ENCODE data around the gene ATL2.

DNA sequence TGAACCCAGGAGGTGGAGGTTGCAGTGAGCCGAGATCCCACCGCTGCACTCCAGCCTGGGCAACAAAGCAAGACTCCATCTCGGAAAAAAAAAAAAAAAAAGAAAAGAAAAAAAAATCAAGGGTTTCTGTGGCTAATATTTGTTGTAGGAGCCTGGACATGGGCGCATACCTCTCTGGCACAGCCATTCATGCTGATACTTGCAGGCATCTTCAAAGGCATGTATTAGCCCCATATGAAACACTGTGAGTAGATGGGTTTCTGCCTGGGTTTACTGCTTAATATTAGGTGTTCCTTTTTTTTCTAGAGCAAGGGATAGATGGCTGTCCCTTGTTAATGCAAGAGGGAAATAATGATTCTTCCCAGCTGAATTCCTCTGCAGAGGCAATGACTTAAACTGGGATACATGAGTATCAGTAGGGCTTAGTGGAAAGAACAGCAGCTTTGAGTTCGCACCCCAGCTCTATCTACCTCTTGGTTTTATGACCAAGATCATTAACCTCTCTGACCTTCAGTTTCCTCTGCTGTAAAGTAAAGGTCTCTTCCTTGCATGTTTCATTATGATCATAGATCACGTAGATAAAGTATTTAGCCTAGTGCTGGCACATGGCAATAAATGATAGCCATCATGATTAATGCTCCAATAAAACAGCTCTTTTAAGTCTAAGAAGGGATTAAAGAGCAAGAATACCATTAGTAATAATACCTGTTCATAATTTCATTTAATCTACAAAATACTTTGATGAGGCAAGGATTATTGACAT is 4.5 kb upstream of the ATL2 start:
- TF ChIP-seq POLR2A (IDR thresholded peaks at IDR 0.05; ENCODE audit: control extremely low read depth in 1 of 2, low read depth in 2 of 2, low read length in 2 of 2) (no peak), BACH1 (IDR thresholded peaks at IDR 0.05; ENCODE audit: low read length) (no peak), HDAC2 (IDR thresholded peaks at IDR 0.05; ENCODE audit: borderline replicate concordance in 1 of 2, low read depth in 2 of 2, low read length in 2 of 2) (no peak), TEAD4 (IDR thresholded peaks at IDR 0.05; ENCODE audit: low read depth, low read length) (no peak), POLR2AphosphoS5 (IDR thresholded peaks at IDR 0.05; ENCODE audit: low read depth, low read length) (no peak), EZH2 (IDR thresholded peaks at IDR 0.05; ENCODE audit: low read depth, low read length, severe bottlenecking) (no peak), EP300 (IDR thresholded peaks at IDR 0.05; ENCODE audit: borderline replicate concordance in 1 of 2, low read depth in 2 of 2, low read length in 2 of 2) (no peak), SIX5 (IDR thresholded peaks at IDR 0.05; ENCODE audit: low read depth, low read length) (no peak), TAF1 (IDR thresholded peaks at IDR 0.05; ENCODE audit: low read depth, low read length) (no peak), TBP (IDR thresholded peaks at IDR 0.05; ENCODE audit: low read depth, low read length) (no peak), RAD21 (IDR thresholded peaks at IDR 0.05 in 1 of 2, conservative IDR thresholded peaks at IDR 0.05 in 1 of 2; ENCODE audit: low read depth in 2 of 2, low read length in 2 of 2) (no peak), GABPA (IDR thresholded peaks at IDR 0.05; ENCODE audit: borderline replicate concordance, insufficient read depth, low read length) (no peak)
- TF ChIP-seq, protein P1, sequence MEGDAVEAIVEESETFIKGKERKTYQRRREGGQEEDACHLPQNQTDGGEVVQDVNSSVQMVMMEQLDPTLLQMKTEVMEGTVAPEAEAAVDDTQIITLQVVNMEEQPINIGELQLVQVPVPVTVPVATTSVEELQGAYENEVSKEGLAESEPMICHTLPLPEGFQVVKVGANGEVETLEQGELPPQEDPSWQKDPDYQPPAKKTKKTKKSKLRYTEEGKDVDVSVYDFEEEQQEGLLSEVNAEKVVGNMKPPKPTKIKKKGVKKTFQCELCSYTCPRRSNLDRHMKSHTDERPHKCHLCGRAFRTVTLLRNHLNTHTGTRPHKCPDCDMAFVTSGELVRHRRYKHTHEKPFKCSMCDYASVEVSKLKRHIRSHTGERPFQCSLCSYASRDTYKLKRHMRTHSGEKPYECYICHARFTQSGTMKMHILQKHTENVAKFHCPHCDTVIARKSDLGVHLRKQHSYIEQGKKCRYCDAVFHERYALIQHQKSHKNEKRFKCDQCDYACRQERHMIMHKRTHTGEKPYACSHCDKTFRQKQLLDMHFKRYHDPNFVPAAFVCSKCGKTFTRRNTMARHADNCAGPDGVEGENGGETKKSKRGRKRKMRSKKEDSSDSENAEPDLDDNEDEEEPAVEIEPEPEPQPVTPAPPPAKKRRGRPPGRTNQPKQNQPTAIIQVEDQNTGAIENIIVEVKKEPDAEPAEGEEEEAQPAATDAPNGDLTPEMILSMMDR (IDR thresholded peaks at IDR 0.05; ENCODE audit: control extremely low read depth in 1 of 3, insufficient read depth in 1 of 3, low read depth in 1 of 3, low read length in 3 of 3), result no peak

All from H1 (cell line).